NCI-H2227 (cell line): ENCODE results near the gene ENDOV.
A peak's percentile ranks its signal among the peaks of the same experiment; 100 is the strongest.

Experiments used
- DNase-seq: peaks from one replicate; lab custom pipeline; 2025; ENCODE audit not compliant: unreplicated experiment; lab: John Stamatoyannopoulos, UW

ENDOV gene

DNA sequence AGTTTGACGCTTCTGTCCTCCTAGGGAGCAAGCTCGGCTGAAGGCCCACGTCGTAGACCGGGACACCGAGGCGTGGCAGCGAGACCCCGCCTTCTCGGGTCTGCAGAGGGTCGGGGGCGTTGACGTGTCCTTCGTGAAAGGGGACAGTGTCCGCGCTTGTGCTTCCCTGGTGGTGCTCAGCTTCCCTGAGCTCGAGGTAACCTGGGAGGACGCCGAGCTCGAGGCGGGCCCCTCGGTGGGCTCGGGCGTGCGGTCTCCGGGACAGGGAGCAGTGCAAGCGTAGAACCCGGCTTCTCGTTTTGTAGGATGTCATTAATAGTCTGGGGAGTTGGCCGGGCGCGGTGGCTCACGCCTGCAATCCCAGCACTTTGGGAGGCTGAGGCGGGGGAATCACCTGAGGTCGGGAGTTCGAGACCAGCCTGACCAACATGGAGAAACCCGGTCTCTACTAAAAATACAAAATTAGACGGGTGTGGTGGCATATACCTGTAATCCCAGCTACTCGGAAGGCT is 715 bp downstream of the ENDOV start:
- DNase-seq = peak; percentile 83

DNA sequence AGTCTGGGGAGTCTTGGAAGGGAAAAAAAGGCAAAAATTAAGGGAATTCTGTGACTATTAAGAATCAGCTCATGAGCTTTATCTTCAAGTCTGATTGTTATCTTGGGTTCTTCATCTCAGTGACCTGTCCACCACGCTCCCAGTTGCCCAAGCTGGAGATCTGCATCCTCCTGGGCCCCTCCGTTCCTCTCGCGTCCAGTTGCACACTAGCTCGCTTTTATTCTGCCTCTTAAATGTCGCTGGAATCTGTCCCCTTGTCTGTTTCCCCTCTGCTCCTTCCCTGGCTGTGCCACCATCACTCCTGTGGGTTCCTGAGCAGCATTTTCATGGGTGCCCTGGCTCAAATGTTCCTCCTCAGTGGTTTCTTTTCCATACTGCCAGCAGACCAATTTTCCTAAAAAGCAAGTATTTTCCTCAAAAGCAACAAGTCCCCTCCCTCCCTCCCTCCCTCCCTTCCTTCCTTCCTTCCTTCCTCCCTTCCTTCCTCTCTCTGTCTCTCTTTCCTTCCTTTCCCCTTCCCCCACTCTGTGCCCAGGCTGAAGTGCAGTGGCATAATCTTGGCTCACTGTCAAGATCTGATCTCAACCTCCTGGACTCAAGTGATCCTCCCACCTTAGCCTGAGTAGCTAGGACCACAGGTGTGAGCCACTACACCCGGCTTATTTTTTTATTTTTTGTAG is 1.4 kb downstream of the ENDOV start:
- DNase-seq = no peak

DNA sequence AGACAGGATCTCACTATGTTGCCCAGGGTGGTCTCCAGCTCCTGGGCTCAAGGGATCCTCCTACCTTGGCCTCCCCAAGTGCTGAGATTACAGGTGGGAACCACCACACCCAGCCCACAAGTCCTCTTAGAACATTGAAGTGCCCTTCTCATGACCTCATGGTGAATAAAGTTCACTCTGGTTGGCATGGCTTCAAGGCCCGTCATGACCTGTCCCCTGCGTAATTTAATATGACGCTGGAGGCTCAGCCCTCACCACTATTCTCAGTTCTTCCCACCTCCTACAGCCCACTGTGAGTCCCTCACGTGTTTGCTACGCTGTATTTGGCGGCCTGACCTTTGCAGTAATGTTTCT is 1.9 kb downstream of the ENDOV start:
- no peak for DNase-seq

DNA sequence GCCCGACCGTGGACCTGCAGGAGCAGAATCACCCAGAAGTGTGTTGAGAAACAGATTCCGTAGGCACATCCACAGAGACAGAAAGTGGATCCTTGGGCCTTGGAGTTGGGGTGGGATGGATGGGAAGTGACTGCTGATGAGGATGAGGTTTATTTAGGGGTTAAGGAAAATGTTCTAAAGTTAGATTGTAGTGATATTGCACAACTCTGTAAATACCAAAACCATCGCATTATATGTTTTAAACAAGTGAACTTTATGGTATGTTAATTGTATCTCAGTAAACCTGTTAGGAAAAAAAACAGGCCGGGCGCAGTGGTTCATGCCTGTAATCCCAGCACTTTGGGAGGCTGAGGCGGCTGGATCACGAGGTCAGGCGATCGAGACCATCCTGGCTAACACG is 3.6 kb downstream of the ENDOV start:
- no peak for DNase-seq

DNA sequence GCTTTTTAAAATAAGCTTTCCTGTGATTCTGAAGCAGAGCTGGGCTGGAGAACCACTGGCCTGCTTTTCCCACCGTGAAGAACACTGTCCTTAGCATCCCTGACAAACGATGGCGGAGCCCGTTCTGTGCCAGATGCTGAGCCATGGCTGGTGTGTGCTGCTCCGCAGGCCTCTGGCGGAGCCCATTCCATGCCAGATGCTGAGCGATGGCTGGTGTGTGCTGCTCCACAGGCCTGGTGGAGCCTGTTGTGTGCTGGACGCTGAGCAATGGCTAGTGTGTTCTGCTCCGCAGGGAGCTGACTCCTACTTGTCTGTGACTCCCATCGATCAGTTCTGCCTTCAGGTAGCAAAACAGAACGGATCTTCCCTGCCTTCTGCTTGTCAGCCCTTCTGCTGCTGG is 4.3 kb downstream of the ENDOV start:
- no peak for DNase-seq

DNA sequence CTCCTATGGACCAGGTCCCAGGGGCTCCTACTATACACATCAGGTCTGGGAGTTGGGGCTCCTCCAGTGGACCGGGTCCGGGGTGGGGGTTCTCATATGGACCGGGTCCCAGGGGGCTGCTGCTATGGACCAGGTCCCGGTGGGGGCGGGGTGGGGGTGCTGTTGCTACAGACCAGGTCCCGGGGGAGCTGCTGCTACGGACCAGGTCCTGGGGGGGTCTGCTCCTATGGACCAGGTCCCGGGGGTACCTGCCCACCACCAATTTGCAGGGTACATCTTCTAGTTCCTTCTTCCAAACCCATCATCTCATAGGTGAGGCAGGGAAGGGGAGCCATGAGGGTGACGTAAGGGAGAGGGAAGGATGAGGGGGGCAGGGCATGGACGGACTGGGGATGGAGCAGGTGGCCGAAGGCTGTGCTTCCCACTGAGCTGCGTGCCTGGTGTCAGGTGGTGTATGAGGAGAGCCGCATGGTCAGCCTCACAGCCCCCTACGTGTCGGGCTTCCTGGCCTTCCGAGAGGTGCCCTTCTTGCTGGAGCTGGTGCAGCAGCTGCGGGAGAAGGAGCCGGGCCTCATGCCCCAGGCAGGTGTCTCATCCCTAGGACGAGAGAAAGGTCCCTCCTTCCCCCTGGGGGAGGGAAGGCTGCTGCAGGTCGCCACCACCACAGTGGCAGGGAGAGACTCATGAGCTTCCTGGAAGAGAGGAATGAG is 6.6 kb downstream of the ENDOV start:
- no peak for DNase-seq

DNA sequence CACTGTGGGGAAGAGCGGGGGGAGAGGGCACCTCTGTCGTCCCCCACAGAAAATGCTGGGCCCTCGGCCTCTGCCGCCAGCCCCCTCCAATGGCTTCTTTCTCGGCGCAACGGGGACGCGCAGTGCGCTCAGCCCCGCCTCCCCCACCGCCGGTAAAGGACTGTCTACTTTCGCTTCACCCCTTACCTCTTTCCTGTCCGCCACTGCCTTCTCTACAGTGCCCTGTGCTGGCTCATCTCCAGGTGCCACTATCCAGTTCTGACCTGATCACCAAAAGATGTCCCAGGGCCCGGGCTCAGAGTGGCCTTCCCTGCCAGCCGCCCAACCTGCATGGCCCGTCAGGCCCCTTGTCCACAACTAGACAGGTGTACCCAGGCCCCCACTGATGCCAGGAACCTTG is 7.3 kb downstream of the ENDOV start:
- DNase-seq = no peak

DNA sequence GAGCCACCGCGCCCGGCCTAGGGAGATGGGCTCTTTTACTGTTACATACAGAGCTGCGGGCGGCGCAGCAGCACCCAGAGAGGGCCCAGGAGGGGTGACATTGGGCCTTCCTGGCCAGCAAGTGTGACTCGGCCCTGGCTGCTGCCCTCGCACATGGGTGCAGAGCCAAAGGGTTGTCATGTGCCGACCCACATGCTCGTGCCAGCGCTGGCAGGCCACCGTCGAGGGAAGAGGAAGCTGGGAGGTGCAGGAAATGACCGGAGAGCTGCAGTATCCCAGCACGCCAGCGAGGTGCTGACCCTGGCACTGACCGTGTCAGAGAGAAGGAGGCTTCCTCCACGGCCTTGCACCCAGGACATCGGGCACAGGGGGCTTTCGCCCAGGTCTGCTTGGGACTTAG is 8.0 kb downstream of the ENDOV start:
- no peak for DNase-seq

DNA sequence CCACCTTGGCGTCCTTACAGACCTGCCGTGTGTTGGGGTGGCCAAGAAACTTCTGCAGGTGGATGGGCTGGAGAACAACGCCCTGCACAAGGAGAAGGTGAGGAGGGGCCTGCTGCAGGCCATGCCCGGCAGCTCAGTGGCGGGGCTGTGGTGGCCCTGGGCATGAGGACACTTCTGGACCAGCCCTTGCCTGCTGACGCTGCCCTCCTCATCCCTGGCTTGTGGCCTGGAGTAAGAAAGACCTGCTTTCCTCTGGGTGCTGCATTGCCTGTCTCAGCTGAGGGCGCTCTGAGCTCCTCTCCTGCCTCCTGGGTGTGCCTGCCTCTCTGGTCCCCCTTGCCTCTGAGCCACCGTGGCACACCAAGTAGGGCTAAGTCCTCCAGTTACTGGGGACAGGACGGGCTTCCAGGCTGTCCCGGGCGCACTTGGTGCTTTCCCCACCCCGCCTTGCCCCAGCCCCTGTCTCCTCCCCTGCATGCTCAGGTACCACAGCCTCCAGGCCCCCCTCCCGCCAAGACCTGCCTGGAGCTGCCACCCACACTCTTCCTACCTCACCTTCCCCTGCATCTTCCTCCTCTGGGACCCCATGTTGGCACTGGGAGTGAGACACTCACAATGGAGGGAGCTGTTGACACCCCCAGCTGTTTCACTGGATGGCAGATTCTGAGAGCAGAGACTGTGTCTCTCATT is 8.7 kb downstream of the ENDOV start:
- DNase-seq = no peak

DNA sequence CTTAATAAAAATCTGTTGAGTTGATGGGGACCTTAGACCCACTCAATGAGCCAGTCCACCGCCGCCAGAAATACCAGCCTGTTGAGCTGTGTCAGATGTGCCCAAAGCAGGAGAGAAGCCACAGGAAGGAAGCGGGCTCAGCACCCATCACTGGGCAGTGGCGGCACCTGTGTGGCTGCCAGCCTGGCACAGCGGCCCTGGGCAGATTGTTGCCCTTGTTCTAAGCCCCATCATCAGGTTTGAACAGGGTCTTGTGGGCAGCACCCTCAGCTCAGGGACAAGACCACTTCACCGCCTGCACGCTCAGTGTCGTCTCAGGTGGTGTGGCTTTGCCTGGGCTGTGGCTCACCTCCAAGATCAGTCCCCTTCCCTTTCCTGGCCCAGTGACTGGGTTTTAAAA is 9.3 kb downstream of the ENDOV start:
- no peak for DNase-seq

DNA sequence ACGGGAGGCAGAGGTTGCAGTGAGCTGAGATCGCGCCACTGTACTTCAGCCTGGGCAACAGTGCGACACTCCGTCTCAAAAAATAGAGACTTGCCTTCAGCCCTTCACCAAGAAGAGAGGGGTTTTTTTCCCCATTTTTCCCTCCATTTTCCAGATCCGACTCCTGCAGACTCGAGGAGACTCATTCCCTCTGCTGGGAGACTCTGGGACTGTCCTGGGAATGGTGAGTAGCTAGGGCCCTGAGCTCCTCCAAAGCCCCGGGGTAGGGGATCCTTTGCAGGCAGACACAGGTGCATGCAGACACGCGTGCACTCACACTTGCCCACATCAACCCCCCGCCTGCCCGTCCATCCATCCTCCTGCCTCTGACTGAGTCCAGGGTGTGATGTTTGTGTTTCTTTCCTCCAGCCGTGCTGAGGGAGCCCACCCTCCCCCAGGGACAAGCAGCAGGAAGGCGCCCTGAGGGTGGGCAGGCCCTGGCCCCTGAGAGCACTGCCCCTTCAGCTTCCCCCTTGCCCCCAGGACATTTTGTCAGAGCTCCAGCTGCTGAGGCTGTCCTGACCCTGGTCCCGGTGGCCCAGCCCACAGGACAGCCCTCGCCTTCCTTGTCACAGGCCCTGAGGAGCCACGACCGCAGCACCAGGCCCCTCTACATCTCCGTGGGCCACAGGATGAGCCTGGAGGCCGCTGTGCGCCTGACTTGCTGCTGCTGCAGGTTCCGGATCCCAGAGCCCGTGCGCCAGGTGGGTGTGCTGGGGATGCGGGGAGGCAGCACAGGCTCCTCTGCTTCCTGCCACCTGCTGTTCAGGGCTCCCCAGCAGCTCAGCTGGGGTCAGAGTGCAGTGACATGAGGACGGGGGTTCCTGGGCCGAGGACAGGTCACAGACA is 10.2 kb downstream of the ENDOV start:
- no peak for DNase-seq

DNA sequence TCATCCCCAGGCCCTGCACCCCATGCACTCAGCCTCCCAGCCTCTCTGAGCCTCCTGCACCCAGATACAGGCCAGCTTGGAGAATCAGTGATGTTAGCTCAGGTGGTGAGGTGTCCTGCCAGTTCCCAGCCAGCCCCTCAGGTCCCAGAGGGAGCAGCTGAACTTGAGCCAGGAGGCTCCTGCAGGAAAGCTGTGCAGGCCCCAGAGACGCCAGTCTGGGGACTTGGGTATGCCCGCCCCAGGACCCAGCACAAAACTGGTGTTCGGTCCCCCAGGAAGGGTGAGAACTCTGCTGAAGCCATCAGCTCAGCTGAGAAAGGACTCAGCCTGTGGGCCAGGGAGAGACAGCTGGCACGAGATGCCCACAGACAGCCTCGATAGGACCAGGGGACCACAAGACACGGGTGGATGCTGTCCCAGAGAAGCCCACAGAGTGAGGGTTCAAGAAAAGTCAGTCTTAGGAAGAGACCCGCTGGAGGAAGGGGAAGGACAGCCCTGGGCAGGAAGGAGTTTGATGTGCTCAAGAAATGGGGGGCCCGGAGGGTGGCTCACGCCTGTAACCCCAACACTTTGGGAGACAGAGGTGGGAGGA is 11.0 kb downstream of the ENDOV start:
- DNase-seq = no peak

DNA sequence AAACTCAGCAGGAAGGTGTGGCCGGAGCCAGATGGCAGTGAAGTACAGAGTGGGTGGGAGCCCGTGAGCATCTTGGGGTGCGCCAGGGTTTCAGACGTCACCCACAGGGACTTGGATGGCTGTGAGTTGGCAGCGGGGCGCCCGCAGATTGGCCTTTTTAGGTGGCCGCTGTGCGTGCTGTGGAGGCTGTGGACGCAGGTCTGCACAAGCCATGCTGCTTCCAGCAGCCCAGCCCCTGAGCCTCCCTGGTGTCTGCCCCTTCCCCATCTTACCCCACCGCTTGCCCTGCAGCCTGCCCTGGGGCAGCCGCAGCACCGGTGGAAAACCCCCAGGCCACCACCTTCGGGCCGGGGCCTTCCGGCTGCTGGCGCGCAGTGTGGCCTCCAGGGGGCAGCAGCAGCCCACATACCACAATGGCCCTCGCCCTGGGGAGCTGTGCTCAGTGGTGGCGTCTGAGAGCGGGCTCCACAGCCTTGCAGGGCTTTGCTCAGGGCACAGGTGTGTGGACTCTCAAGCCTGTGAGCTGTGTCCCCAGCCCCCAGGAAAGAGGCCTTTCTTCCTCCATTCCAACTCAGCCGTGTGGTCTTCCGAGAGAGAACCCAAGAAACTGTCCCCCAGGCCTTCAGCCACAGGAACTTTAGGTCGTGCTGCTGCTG is 11.8 kb downstream of the ENDOV start:
- peak; percentile 86 for DNase-seq

DNA sequence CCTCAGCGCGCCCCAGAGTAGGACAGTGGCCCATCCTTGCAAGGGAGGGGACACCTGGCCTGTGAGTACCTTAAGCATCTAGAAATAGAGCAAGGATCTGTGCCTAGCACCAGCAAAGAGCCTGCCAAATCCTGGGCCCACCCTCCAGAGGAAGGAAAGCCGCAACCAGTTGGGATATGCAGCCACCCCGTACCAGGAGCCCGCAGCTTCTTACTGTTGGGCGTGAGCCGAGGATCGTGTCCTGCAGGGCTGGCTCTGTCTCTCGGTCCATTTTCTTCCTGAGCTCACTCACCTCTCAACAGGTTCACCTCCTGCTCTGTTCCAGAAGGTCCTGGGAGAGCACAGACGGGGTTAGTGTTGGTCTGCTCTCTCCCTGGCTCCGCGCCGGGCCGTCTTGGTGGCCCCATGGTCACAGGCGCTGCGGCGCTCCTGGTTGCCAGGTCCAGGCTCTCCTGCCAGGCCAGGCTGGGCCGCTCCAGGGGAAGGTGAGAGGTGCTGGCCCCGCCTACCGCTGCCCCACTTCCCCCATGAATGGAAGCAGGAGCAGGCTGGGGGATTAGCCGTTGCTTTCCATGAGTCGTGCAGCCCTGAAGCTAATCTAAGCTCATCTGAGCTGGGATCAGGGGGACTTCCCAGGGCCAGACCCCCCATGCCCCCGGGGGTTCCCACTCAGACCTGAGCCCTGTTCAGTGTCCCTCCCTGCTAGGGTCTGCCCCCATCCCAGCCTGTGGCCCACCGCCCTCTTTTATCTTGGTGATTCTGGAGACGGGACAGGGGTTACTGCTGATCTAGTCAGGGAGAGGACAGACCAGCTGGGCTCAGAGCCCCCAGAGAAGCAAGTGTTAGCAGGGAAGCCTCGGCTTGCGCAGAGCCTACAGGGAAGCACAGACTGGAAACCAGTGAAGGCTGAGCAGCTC is 12.7 kb downstream of the ENDOV start:
- no peak for DNase-seq

DNA sequence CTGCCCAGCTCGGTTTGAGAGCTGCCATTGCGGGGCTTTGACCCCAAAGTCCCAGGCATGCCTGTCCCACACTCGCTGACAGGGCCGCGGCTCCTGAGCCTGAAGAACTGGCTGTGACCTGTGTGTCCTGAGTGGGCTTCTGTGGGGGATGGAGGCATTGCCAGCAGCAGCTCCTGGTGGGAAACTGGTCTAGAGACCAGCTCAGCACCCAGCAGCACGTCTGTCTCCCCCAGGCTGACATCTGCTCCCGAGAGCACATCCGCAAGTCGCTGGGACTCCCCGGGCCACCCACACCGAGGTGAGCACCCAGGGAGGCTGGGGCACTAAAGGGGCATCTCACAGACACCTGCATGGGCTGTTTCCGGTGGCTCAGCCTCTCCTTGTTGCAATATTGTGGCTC is 13.4 kb downstream of the ENDOV start:
- no peak for DNase-seq

DNA sequence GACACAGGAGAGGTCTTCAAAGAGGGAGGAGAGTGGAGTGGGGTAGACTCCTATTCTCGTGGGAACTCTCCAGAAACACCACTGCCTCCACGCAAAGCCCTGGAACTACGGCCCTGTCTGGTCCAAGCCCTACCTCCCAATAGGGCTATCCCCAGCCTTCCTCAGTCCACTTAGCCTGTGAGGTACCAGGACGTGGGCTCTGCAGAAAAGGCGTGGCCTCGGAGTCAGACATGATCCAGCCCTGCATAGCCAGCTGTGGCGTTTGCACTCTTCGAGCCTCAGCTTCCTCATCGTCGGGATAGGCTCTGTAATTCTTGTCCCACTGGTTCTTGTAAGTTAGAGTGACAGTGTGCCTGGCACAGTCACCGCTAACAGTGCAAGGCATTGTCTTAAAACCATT is 13.8 kb downstream of the ENDOV start:
- no peak for DNase-seq

DNA sequence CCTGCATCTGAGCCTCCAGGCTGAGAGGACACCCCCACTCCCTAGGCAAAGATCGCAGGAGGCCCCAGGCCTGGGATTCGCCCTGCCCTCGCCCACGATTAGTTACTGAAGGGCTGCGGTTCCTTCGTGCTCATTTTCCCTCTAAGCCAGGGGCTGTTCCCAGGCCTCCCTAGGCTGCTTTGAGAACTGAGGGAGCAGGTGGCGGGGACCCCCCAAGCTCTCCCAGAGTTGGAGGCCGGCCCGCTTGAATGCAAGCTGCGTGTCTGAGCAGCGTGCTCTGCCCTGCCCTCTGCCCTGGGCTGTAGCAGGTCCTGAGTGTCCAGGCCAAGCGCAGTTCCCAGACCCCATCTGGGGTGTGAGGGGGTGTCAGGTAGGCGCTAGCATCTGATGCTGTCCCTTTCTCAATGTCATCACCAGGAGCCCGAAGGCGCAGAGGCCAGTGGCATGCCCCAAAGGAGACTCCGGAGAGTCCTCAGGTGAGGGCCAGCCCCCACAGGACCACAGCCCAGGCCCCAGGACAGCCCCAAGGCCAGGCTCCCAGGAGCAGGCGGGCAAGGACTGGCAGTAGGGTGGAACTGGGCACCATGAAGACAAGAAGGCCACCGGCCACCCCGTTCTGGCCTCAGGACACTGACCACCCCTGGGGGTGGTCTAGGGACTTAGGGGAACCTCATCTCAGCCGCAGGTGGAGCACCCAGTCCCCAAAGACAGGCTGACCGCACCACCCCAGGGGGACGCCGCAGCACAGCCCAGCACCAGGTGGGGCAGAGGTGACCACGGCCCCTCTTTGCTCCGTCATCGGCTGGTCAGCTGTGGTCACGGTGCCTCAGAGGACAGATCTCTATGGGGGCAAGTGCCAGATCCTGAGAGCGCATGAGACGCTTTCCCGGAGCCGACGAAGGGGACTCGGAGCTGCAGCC is 14.6 kb downstream of the ENDOV start:
- DNase-seq = no peak
